Motor neuron (in vitro differentiated cells): ENCODE results near the gene BICDL1. TPM values are rescaled to one million over a fixed set of nuclear protein-coding genes. Genes with fewer than 3 reads are reported as not detected.
A peak's percentile ranks its signal among the peaks of the same experiment; 100 is the strongest.

Source experiments
- ATAC-seq, 8 experiments: fragments of 200-7000 bp; cut with Tn5 transposase; replicated peaks in 6 of 8; 2 replicates each; pipeline ENCODE4 v1.8.0; 2021; ENCODE audit warnings: mild to moderate bottlenecking in 8 of 8, moderate library complexity in 8 of 8
- H3K27ac ChIP-seq, 2 donors: fragments of 250-450 bp; sonication (Bioruptor Pico); 2 replicates each; pipeline ENCODE4 v1.9.0; 2021; ENCODE audit warnings: antibody characterized with exemption in 2 of 2, mild to moderate bottlenecking in 2 of 2, moderate library complexity in 1 of 2
- H3K4me1 ChIP-seq, 2 donors: fragments of 250-450 bp; sonication (Bioruptor Pico); replicated peaks in 1 of 2; 2 replicates each; pipeline ENCODE4 v1.6.1; 2021; ENCODE audit warnings: antibody characterized with exemption in 2 of 2, mild to moderate bottlenecking in 2 of 2, moderate library complexity in 1 of 2
- H3K4me3 ChIP-seq, 5 donors: fragments of 250-450 bp; sonication (Bioruptor Pico); 2 replicates each; pipeline ENCODE4 v1.9.0; 2021; ENCODE audit warnings: antibody characterized with exemption in 5 of 5, mild to moderate bottlenecking in 5 of 5, moderate library complexity in 4 of 5
- WGBS, 10 experiments: fragments of 450-650 bp; shearing (Covaris generic); methylation state at CpG; one replicate each; pipeline ENCODE4 v1.0.0; 2022; 5-methylcytosine and 5-hydroxymethylcytosine counted together
- in situ Hi-C, 9 experiments: fragments of 400-800 bp; cut with MboI; loops; one replicate each; pipeline ENCODE4 v1.15.0; 2021; ENCODE audit warnings: low sequenced_read_pairs in 9 of 9, low pct_unique_long_range_greater_than_20kb in 2 of 9; ENCODE audit not compliant: unreplicated experiment in 9 of 9
- total RNA-seq, 8 experiments: library from RNA; unstranded; fragments of 300-600 nt; gene quantifications; 2 replicates each; pipeline versions ENCODE4 v1.2.3 to v1.2.4, GENCODE V29; 2022

The BICDL1 gene
- total RNA-seq, 8 experiments from 2014 or later: 1.6 to 31.3 (median 13.4) TPM

DNA sequence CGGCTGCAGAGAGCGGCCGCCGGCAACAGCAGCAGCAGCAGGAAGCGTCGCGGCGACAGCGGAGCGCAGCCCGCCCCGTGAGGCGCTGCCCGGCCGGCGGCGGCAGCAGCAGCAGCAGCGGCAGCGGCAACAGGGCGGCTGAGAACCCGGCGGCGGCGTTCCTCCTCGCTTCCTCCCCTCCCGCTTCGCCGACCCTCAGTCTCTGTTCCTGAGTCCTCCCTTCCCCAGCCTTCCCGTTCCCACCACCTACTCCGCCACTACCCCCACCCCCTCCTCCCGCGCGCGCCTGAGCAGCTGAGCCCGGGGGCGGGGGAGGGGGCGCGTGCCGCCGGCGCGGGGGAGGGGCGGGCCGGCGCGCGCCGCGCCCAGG, 310 bp downstream of the BICDL1 start:
- peak overlapping the region; percentile 90 to 92 for H3K27ac ChIP-seq
- WGBS, 10 experiments: no CpG with 5 or more reads among the region's 49 CpGs
- H3K4me3 ChIP-seq: peak overlapping the region; percentile 53 to 97 (median 80)
- H3K4me1 ChIP-seq: peaks cover 7 to 13% of the 10 kb centered on the region in 2 donors
- in situ Hi-C loops: loop anchor here in 1 of 9 experiments (25.0 kb wide), 1 partner anchor 98 kb away; no protein-coding TSS in a partner anchor
- ATAC-seq: peak; percentile 17 to 58 (median 54)

DNA sequence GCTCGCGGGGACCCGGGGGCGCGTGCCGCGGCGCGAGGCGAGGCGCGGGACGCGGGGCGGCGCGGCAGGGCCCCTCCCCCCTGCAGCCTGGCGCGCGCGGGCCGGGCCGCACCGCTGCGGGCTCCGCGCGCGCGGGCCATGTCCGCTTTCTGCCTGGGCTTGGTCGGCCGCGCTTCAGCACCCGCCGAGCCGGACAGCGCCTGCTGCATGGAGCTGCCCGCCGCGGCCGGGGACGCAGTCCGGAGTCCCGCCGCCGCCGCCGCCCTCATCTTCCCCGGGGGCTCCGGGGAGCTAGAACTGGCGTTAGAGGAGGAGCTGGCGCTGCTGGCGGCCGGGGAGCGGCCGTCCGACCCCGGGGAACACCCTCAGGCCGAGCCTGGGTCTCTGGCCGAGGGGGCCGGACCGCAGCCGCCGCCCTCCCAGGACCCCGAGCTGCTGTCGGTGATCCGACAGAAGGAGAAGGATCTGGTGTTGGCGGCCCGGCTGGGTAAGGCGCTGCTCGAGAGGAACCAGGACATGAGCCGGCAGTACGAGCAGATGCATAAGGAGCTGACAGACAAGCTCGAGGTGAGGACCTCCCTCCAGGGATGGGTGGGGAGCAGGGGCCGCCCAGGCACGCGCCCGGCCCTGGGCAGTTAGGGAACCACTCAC, 820 bp downstream of the BICDL1 start:
- H3K4me1 ChIP-seq: peaks cover 7 to 13% of the 10 kb centered on the region in 2 donors
- peak; percentile 42 to 71 (median 48) for ATAC-seq
- H3K4me3 ChIP-seq: peak overlapping the region; percentile 53 to 97 (median 80)
- H3K27ac ChIP-seq: peak overlapping the region; percentile 90 to 92
- 0 to 4% (median 0%) methylated on average over 1 to 4 of the region's 79 CpGs; no CpG with 5 or more reads in 7 of the 10 experiments for WGBS, 10 experiments
- in situ Hi-C loops: loop anchor here in 1 of 9 experiments (25.0 kb wide), 1 partner anchor 97 kb away; no protein-coding TSS in a partner anchor

DNA sequence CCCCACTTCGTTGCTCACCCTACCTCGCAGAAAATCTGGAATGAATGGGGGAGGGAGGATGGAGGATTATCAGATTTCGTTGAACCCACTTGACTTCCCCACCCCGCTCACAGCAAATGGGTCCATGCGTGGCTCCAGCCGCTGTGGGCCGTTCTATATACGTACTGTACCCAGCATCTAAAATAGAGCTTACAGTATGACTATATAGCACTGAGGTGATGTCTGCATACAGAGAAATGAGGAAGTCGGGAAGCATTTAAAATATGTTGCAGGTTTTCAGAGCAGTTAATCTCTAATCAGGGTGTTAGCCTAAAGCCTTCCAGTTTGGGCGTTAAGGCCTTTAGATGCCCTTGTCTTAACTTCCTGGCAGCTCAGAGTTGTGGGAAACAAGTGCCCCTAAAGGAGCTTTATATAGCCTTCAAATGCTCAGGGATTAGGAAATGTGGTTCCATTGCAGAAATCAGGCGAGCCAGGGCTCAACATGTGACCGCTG, 1.4 kb downstream of the BICDL1 start:
- Histone ChIP-seq H3K27ac (peak overlapping the region; percentile 90 to 92), H3K4me1 (peaks cover 7 to 13% of the 10 kb centered on the region in 2 donors), H3K4me3 (peak overlapping the region; percentile 53 to 97 (median 80))
- ATAC-seq: no peak
- in situ Hi-C loops: loop anchor here in 1 of 9 experiments (25.0 kb wide), 1 partner anchor 97 kb away; no protein-coding TSS in a partner anchor
- 33 to 80% (median 49%) methylated on average over 1 to 11 of the region's 12 CpGs; no CpG with 5 or more reads in 2 of the 10 experiments for WGBS, 10 experiments

DNA sequence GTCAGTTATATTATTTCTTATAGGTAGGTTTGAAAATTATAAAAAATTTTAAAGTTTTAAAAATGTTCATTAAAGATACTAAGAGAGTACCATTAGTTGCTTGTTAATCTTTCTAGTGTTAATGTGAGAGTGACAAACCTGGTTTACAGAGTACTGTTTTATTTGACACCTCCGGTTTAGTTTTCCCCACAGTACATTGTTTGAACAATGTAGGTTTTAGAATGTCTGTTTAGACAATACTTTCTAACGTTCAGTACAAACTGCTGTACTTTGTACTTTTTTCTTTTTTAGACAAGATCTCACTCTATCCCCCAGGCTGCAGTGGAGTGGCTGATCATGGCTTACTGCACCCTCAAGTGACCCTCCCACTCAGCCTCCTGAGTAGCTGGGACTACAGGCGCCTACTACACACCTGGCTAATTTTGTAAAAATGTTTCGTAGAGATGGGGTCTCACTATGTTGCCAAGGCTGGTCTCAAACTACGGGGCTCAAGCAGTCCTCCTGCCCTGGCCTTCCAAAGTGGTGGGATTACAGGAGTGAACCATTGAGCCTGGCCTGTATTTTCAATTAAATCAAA, 3.2 kb downstream of the BICDL1 start:
- 28 to 100% (median 74%) methylated on average over 1 to 5 of the region's 5 CpGs; no CpG with 5 or more reads in 1 of the 10 experiments for WGBS, 10 experiments
- no peak for ATAC-seq
- Histone ChIP-seq H3K4me1 (peaks cover 7 to 13% of the 10 kb centered on the region in 2 donors), H3K27ac (no peak overlapping the region), H3K4me3 (no peak overlapping the region)
- in situ Hi-C loops: loop anchor here in 1 of 9 experiments (25.0 kb wide), 1 partner anchor 95 kb away; no protein-coding TSS in a partner anchor

DNA sequence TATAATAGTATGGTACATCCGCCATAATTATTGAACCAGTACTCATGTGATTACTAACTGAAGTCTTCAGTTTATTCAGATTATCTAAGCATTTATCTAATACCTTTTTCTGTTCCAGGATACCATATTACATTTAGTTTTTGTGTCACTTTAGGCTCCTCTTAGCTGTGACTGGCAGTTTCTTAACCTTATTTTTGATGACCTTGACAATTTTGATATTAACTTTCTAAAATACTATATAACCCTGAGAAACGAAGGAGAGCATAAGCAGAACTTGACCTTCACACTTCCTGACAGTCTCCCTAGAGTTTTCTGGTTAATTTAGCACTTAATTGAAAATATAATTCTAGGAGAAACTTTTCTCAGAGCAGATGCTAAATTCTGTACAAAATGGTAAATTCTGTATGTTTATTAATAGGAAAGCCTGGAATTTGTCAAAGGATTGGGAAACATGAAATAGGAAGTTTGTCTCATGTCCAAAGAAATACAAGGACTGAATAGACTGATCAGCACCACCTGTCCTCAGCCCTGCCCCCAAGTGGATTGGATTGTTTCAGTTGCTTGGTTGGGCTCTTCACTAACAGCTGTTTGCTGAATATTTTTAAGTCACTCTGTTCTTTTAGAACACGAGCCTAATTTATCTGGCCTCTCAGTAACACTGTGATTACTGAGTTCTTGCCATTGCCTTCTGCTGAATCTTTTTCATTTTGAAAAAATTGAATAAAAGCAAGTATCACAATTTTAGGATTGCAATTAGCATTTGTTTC, 6.0 kb downstream of the BICDL1 start:
- no peak for ATAC-seq
- Histone ChIP-seq H3K4me1 (peaks cover 3 to 8% of the 10 kb centered on the region in 2 donors), H3K4me3 (no peak overlapping the region), H3K27ac (no peak overlapping the region)
- WGBS, 10 experiments: 0 to 50% (median 11%) methylated on average over 1 to 3 of the region's 3 CpGs; no CpG with 5 or more reads in 1 of the 10 experiments
- in situ Hi-C loops: loop anchor here in 1 of 9 experiments (25.0 kb wide), 1 partner anchor 92 kb away; no protein-coding TSS in a partner anchor

DNA sequence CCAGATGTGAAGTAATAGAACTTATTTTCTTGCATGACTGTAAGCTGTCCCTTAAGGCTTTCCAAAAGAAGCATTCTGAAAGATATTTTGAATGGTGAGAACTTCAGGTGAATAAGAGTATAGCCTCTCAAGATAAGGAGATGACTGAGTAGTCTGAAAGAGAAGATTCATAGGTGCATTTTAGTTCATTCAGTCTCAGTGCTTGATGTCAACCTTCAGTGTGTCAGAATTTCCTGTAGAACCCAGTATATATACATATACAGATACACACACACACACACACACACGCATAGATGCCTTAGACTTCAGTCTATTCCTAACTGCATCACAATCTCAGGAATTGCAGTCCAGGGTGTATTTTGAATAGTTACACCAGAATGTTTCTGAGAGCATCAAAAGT, 7.4 kb downstream of the BICDL1 start:
- no peak for ATAC-seq
- Histone ChIP-seq H3K4me1 (no peaks in the 10 kb centered on the region), H3K4me3 (no peak overlapping the region), H3K27ac (no peak overlapping the region)
- WGBS, 10 experiments: 0 to 100% (median 76%) methylated on average over 1 of the region's 1 CpG; no CpG with 5 or more reads in 4 of the 10 experiments
- in situ Hi-C loops: loop anchor here in 1 of 9 experiments (25.0 kb wide), 1 partner anchor 91 kb away; no protein-coding TSS in a partner anchor

DNA sequence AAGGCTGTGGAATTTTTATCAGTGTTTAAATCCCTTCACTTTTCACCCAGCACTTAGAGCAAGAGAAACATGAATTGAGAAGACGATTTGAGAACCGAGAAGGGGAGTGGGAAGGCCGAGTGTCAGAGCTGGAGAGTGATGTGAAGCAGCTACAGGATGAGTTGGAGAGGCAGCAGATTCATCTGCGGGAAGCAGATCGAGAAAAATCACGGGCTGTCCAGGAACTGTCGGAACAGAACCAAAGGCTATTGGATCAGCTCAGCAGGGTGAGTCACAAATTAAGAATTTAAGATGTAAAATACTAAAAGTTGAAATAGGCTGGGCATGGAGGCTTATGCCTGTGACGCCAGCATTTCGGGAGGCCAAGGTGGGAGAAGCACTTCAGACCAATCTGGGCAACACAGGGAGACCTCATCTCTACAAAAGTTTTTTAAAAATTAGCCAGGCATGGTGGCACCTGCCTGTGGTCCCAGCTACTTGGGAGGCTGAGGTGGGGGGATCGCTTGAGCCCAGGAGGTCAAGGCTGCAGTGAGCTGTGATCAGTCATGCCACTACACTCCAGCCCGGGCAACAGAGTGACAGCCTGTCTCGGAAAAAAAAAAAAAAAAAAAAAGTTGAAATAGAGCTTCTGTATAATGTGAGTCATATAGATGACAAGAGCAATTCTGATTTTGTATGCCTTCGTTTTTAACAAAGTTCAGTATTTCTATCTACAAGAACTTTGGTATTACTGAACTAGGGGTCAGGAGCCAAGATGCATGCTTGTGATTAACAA, 9.6 kb downstream of the BICDL1 start:
- no peak for ATAC-seq
- Histone ChIP-seq H3K27ac (no peak overlapping the region), H3K4me3 (no peak overlapping the region), H3K4me1 (no peaks in the 10 kb centered on the region)
- 0 to 86% (median 72%) methylated on average over 1 to 11 of the region's 13 CpGs; no CpG with 5 or more reads in 1 of the 10 experiments for WGBS, 10 experiments
- in situ Hi-C loops: loop anchor here in 1 of 9 experiments (25.0 kb wide), 1 partner anchor 89 kb away; no protein-coding TSS in a partner anchor

DNA sequence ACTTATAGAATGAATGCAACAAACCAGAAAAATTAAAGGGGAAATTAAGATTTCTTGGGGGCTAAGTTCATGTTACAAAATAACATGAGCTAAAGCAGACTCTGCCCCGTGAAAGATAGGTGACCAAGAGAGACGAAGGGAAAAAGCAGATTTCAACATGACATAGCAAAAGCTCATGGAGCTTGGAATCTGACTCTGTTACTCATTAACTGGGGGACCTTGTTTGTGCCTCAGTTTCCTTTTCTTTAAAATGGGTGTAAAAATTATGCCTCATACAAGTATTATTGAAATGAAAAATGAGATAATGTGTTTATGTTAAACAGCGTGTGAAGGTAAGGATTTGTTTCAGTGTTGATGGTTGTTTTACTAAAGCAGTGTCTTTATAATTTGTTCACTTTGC, 11.5 kb downstream of the BICDL1 start:
- H3K4me1 ChIP-seq: no peaks in the 10 kb centered on the region
- no peak for ATAC-seq
- WGBS, 10 experiments: 34 to 100% (median 82%) methylated on average over 2 to 3 of the region's 3 CpGs
- in situ Hi-C loops: no loop called here
- H3K27ac ChIP-seq: no peak overlapping the region
- no peak overlapping the region for H3K4me3 ChIP-seq

DNA sequence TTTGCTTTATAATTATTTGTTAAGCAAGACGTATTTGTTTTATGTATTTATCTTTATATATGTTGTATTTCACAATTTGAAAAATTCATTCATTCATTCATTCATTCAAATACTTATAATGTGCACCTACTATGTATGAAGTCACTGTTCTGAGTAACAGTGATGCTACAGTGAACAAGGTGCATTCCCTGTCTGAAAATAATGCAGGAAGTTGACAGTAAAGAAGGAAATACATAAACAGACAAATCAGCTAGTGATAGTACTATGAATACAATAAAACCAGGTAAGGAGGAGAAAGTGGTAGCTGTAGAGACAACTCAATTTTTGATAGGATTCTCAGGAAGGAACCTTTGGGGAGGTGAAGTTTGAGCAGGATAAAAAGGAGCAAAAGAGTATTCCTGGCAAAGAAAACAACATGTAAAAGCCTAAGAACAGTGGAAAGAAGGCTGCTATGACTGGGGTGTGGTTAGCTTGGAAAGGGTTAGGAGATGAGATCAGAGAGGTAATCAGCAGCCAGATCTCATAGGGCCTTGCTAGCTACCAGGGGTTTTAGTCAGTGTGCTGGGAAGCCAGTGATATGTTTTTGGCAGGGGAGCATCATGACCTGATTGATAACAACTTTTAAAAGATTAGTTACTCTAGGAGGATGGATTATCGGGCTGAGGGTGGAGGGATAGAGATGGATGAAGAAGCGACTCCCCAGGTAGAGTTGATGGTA, 17.4 kb downstream of the BICDL1 start:
- 10 to 100% (median 71%) methylated on average over 2 to 3 of the region's 3 CpGs for WGBS, 10 experiments
- no peak overlapping the region for H3K4me3 ChIP-seq
- H3K27ac ChIP-seq: no peak overlapping the region
- H3K4me1 ChIP-seq: peaks cover 0 to under 1% of the 10 kb centered on the region in 2 donors
- peak in 2 of 8 experiments; percentile 67 to 92 for ATAC-seq
- in situ Hi-C loops: no loop called here

DNA sequence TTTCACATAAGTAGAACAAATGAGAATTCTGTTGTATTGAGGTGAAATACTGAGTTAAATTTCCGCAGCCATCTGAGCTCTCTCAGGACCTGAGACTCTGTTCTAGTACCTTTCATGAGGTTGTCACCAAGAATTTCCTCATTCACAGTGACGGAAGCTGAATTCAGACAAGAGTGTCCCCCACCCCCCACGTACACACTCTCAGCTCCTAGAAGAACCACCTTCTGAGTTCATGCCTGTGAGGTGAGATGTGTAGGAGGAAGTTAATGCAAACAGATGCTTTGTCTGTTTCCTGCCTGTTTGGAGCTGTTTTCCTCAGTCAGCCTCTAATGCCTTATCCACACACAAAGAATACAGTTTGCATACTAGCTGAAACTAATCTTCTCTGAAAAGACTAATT, 18.2 kb downstream of the BICDL1 start:
- ATAC-seq: no peak
- H3K27ac ChIP-seq: no peak overlapping the region
- 0 to 92% (median 65%) methylated on average over 1 to 3 of the region's 3 CpGs; no CpG with 5 or more reads in 2 of the 10 experiments for WGBS, 10 experiments
- H3K4me3 ChIP-seq: no peak overlapping the region
- in situ Hi-C loops: no loop called here
- H3K4me1 ChIP-seq: peaks cover 6 to 9% of the 10 kb centered on the region in 2 donors

DNA sequence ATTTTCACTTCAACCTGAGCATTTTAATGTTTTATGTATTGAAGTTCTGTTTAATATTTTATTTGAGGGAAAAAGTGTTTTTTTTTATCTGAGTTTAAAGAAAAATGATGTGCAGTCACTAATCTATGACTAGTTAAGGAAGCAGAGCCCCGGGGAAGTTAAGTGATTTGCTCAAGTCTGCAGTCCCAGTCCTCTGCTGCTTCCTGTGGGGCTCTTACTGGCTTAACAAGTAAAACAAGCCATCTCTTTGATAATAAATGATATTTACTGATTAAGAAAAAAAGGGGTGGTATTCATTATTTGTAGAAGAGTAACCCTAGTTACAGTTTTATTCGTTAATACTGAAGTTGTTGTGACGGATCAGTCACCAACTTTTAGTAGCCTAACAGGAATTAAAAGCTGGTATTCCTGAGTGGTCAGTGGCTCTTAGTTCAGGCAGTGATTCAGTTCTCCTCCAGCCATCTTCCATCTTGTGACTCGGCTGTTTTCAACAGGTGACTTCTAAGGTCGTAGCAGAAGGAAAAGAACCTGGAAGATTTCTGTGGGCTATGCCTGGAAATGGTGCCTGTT, 21.7 kb downstream of the BICDL1 start:
- in situ Hi-C loops: no loop called here
- 18 to 96% (median 69%) methylated on average over 1 to 5 of the region's 5 CpGs for WGBS, 10 experiments
- H3K27ac ChIP-seq: no peak overlapping the region
- H3K4me1 ChIP-seq: peaks cover 14% of the 10 kb centered on the region in 2 donors
- ATAC-seq: no peak
- H3K4me3 ChIP-seq: no peak overlapping the region
